Erythroblast (primary cell): Measurements from ENCODE around the gene HOXB2.

Experiments used
- GATA1 ChIP-seq: IDR thresholded peaks from 2 replicates; pipeline ENCODE4 v1.6.1; 2011; ENCODE audit warnings: low read depth, mild to moderate bottlenecking, control low read depth, low read length, moderate library complexity
- POLR2A ChIP-seq: IDR thresholded peaks from 2 replicates; pipeline ENCODE4 v1.6.1; 2011; ENCODE audit warnings: mild to moderate bottlenecking, low read length

GRCh38 chr17:48544349-48545021 is 424 bp downstream of the HOXB2 start:
- no peak for TF ChIP-seq POLR2A
- no peak for TF ChIP-seq GATA1
